Measurements from ENCODE around the gene MMP24. TPM values are rescaled to one million over a fixed set of nuclear protein-coding genes. Genes with fewer than 3 reads are reported as not detected.
"Not testable (repeated sequence)": the region's sequence is repeated elsewhere in the genome, so short reads cannot be mapped to it uniquely, and the experiment has no call there.

MMP24 gene
- total RNA-seq, 1 donor from 2014 or later, result 13.0 TPM

DNA sequence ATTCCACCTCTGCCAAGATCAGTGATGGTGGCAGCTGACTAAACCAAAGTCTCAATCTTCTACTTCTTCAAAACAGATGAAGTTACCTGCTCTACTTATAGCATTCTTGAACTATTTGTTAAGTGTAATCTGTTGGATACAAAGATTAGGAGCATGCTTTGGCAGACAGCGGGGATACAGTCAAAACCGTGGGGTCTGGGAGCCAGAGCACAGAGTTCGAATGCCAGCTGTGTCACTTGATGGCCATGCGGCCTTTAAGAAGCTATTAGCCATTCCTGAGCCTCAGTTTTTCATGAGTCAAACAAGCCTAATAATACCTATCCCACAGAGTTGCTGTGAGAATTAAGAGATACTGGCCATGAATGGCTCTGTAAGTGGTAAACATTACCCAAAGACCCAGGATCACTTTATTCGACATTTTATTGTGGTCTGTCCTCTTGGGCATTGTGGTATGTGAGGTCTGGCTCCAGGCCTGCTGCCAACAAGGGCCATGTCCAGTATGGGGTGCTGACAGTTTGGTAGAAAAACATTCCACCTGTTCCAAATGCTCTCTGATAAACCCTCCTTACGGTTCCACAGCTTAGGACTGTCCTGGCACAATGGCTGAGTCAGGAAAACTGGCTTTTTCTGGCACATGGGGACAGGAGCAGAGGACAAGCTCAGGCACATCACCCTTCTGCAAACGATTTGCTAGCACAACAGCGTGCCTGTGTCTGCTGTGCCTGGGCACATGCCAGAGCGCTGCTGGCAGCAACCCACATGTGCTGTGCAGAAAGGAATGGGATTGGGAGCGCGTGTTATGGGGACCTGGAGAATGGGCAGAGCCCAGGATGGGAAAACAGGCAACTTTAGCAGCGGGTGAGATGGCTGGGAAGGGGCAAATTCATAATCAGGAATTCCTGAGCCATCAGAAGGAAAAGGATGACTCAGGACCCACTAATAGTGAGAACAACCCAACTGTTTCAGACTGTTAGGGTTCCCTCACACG lies 81.5 kb downstream of the MMP24 start:
- peak overlapping the region; percentile 36 for H3K27ac ChIP-seq
- no peak overlapping the region for H3K4me3 ChIP-seq
- intact Hi-C loops (cut with DNase I), result no loop called here
- H3K27me3 ChIP-seq, result no peaks in the 10 kb centered on the region
- TF ChIP-seq, protein P1, sequence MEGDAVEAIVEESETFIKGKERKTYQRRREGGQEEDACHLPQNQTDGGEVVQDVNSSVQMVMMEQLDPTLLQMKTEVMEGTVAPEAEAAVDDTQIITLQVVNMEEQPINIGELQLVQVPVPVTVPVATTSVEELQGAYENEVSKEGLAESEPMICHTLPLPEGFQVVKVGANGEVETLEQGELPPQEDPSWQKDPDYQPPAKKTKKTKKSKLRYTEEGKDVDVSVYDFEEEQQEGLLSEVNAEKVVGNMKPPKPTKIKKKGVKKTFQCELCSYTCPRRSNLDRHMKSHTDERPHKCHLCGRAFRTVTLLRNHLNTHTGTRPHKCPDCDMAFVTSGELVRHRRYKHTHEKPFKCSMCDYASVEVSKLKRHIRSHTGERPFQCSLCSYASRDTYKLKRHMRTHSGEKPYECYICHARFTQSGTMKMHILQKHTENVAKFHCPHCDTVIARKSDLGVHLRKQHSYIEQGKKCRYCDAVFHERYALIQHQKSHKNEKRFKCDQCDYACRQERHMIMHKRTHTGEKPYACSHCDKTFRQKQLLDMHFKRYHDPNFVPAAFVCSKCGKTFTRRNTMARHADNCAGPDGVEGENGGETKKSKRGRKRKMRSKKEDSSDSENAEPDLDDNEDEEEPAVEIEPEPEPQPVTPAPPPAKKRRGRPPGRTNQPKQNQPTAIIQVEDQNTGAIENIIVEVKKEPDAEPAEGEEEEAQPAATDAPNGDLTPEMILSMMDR (IDR thresholded peaks at IDR 0.05), result no peak
- ATAC-seq (no peak), DNase-seq (no peak)
- H3K9me3 ChIP-seq, result no peaks in the 10 kb centered on the region
- H3K4me1 ChIP-seq, result no peaks in the 10 kb centered on the region
- peaks cover 6% of the 10 kb centered on the region for H3K36me3 ChIP-seq

DNA sequence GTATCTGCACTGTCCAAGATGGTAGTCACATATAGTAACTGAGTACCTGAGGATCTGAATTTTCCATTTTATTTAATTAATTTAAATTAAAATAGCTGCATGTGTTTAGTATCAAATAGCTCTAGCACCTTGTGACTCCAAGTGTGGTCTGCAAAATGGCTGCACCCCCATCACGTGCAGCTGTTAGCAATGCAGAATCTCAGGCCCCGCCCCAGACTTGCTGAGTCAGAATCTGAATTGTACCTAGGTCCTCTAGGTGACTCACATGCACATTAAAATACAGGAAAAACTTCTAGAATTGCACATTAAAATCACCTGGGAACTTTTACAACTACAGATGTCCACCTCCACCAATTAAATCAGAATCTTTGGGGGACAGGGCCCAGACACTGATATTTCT lies 84.9 kb downstream of the MMP24 start:
- TF ChIP-seq, protein P1 (IDR thresholded peaks at IDR 0.05), result no peak
- no peaks in the 10 kb centered on the region for H3K9me3 ChIP-seq
- H3K27me3 ChIP-seq, result no peaks in the 10 kb centered on the region
- no peak for DNase-seq
- H3K4me3 ChIP-seq, result no peak overlapping the region
- intact Hi-C loops (cut with DNase I), result no loop called here
- no peaks in the 10 kb centered on the region for H3K4me1 ChIP-seq
- H3K36me3 ChIP-seq, result no peaks in the 10 kb centered on the region
- ATAC-seq, result no peak
- no peak overlapping the region for H3K27ac ChIP-seq

DNA sequence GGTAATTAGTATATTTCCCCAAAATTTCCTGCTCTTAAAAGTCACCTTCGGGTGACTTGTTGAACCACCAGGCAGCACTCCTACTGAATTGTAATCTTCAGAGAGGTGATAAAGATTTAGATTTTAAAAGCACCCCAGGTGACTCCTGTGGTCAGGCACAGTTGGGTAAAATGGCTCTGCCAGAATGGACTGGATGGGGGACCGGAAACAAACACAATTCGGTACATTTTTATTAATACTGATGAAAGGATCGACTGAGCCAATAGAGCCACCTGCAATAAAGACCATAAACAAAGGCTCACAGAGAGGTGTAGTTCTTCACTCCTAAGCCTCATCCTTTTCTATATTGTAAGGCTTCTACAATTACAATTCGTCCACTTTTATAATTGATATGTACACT lies 85.3 kb downstream of the MMP24 start:
- TF ChIP-seq, protein P1 (IDR thresholded peaks at IDR 0.05), result no peak
- Histone ChIP-seq H3K4me1 (no peaks in the 10 kb centered on the region), H3K9me3 (no peaks in the 10 kb centered on the region), H3K36me3 (no peaks in the 10 kb centered on the region), H3K27me3 (no peaks in the 10 kb centered on the region), H3K27ac (no peak overlapping the region), H3K4me3 (no peak overlapping the region)
- DNase-seq (no peak), ATAC-seq (no peak)
- intact Hi-C loops (cut with DNase I), result no loop called here

DNA sequence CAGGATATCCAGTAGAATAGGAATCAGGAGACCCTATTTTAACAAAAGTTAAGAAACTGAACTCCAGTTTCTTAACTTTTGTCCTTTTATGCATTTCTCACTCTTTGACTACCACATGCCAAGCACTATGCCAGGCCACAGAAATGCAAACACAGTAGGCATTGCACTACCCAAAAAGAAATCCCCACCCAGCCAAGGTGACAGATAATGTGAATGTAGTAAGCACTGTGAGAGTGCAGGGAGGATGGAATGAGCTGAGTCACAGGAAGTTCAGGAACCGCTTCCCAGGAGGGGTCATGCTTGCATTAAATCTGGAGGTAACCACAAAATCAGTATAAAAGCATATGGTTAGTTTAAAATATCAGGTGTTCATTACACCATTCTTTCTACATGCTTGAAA lies 85.8 kb downstream of the MMP24 start:
- intact Hi-C loops (cut with DNase I), result no loop called here
- Histone ChIP-seq H3K27ac (no peak overlapping the region), H3K4me3 (no peak overlapping the region), H3K4me1 (no peaks in the 10 kb centered on the region), H3K27me3 (no peaks in the 10 kb centered on the region), H3K9me3 (no peaks in the 10 kb centered on the region), H3K36me3 (no peaks in the 10 kb centered on the region)
- no peak for ATAC-seq
- no peak for DNase-seq
- TF ChIP-seq, protein P1 (IDR thresholded peaks at IDR 0.05), result no peak

DNA sequence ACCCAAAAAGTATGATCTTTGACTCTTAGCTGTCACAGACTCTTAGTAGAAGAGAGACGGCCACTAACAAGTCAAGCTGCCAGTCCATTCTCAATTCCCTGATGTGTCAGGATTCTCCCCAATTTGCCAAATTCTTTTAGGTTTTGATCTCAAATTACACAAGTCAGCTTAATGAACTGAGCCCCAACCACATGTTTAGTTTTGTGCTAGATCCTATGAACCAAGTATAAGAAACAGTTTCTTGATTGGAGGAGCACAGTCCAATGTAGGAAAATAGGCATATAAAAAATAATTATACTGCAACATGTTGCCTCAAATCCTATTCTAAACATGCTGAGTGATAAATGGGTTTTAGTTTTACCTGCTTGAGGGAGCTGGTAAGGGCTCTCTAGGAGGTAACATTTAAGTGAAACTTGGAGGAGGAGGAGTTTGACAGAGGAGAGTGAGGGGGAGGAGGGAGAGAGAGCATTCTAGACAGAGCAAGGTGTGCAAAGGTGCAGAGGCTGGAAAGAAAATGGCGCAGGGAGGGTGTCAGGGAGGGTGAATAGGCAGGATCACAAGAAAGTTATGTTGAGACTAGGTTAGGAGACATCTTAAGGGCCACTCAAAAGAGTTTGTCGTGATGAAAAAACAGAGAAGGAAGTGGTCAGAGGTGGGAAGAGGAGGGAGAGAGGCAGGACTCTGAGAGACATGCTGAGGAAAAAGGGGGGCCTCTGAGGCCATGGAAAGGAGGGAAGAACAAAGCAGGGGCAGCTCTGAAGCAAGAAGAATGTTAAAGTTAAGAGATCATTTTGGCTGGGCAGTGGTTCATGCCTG lies 88.5 kb downstream of the MMP24 start:
- TF ChIP-seq, protein P1 (IDR thresholded peaks at IDR 0.05), result no peak
- Histone ChIP-seq H3K36me3 (no peaks in the 10 kb centered on the region), H3K4me3 (no peak overlapping the region), H3K27me3 (no peaks in the 10 kb centered on the region), H3K27ac (no peak overlapping the region), H3K9me3 (no peaks in the 10 kb centered on the region), H3K4me1 (no peaks in the 10 kb centered on the region)
- intact Hi-C loops (cut with DNase I), result no loop called here
- peak; percentile 60 for ATAC-seq
- no peak for DNase-seq

DNA sequence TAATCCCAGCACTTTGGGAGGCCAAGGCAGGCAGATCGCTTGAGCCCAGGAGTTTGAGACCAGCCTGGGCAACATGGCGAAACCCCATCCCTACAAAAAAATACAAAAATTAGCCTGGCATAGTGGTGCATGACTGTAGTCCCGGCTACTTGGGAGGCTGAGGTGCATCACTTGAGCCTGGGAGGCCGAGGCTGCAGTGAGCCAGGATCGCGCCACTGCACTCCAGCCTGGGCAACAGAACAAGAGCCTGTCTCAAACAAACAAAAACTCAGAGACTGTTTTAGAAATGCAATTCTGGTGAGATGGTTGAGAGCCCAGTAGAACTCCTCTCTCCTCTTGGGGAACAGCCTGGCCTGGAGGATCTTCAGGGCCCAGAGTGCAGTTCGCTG lies 89.1 kb downstream of the MMP24 start:
- H3K27me3 ChIP-seq; H3K27ac ChIP-seq; H3K36me3 ChIP-seq; intact Hi-C loops (cut with DNase I); H3K4me1 ChIP-seq; DNase-seq; ATAC-seq; H3K4me3 ChIP-seq; H3K9me3 ChIP-seq: not testable (repeated sequence)

Data from upper lobe of right lung (tissue), 1 donor.